Activated T-helper 1 cell treated with anti-CD3 and anti-CD28 coated beads, Interleukin-12 subunit alpha, Interleukin-12 subunit beta, Interleukin-2, Interleukin-4 antibody, amounts not matched to agents 30 ng/mL and 10 ng/mL and 1 ng/mL, durations not matched to agents 14 hours and 24 hours and 36 hours (primary cell): ENCODE data around the gene CAB39. TPM values are rescaled to one million over a fixed set of nuclear protein-coding genes. Genes with fewer than 3 reads are reported as not detected.

ENCODE experiments used
- DNase-seq: peaks from one replicate; pipeline ENCODE4 v3.0.0; 2021; ENCODE audit warnings: low spot score
- H3K27ac Mint-ChIP-seq: one replicate; pipeline ENCODE4 v1.8.0; 2021; ENCODE audit warnings: mild to moderate bottlenecking, mixed read lengths
- H3K27me3 Mint-ChIP-seq: one replicate; pipeline ENCODE4 v1.8.0; 2022; ENCODE audit warnings: mild to moderate bottlenecking, moderate library complexity, mixed read lengths; ENCODE audit not compliant: insufficient read depth
- H3K36me3 Mint-ChIP-seq: one replicate; pipeline ENCODE4 v1.8.0; 2021; ENCODE audit warnings: low read depth, mixed read lengths
- H3K4me1 Mint-ChIP-seq: one replicate; pipeline ENCODE4 v1.8.0; 2021; ENCODE audit warnings: low read depth, mixed read lengths
- H3K4me3 Mint-ChIP-seq: one replicate; pipeline ENCODE4 v1.8.0; 2021; ENCODE audit warnings: mild to moderate bottlenecking, moderate library complexity, mixed read lengths
- H3K9me3 Mint-ChIP-seq: one replicate; pipeline ENCODE4 v1.8.0; 2021; ENCODE audit warnings: mixed read lengths
- intact Hi-C: fragments of 100-400 bp; cut with micrococcal nuclease; formaldehyde crosslinking; loops from one replicate; pipeline ENCODE4 v1.15.1; 2024
- total RNA-seq: library from RNA; stranded (reverse); gene quantifications from 2 replicates; pipeline ENCODE4 v1.2.3, GENCODE V29; 2022

Gene CAB39
- total RNA-seq, 1 donor from 2014 or later: 168 TPM

DNA sequence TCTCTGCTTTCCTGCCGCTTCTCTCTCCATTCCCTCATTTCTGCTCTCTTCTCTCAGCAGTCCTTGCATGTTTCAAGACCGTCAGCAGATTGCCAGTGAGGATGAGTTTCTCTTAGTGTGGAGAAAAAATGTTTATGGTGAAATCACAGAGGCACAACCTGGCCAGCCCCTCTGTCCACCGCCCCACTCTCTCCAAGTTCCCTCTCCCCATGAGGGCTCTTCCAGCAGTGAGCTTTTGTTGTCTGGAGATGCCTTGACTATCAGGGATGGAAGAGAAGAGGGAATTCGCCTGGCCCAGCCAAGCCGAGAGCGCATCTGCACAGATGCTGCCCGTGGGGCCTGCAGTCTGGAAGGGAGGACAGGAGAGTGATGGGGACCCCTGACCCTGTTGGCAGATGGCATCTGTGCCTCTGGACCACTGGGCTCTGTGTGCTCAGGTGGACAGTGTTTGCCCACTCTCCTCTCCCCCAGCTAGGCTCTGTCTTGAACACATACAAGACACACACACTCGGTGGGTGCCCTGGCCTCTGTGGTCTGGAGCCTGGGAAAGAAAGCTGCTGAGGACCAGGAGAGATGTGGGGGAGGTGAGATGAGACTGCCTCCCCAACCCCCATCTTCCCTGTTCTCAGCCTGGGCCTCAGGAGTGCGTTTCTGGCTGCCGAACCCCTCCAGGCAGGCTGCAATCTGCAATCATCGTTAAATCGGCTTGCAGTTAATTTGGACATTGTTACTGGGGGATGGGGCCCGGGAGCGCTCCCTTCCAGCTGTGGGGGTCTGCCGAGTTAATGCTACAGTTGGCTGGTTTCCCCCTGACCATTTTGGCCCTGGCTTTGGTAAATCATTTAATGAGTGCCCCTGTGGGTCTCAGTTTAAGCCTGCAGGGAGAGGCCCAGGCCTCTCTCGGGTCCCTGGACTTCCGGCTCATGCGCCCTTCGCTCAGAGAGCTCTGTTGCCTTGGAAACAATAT, 156.6 kb downstream of the CAB39 start:
- H3K9me3 Mint-ChIP-seq: no peaks in the 10 kb centered on the region
- H3K27ac Mint-ChIP-seq: no peak overlapping the region
- no peak for DNase-seq
- H3K27me3 Mint-ChIP-seq: peaks cover 28% of the 10 kb centered on the region
- peaks cover 12% of the 10 kb centered on the region for H3K4me1 Mint-ChIP-seq
- H3K4me3 Mint-ChIP-seq: no peak overlapping the region
- no peaks in the 10 kb centered on the region for H3K36me3 Mint-ChIP-seq
- intact Hi-C loops: no loop called here

DNA sequence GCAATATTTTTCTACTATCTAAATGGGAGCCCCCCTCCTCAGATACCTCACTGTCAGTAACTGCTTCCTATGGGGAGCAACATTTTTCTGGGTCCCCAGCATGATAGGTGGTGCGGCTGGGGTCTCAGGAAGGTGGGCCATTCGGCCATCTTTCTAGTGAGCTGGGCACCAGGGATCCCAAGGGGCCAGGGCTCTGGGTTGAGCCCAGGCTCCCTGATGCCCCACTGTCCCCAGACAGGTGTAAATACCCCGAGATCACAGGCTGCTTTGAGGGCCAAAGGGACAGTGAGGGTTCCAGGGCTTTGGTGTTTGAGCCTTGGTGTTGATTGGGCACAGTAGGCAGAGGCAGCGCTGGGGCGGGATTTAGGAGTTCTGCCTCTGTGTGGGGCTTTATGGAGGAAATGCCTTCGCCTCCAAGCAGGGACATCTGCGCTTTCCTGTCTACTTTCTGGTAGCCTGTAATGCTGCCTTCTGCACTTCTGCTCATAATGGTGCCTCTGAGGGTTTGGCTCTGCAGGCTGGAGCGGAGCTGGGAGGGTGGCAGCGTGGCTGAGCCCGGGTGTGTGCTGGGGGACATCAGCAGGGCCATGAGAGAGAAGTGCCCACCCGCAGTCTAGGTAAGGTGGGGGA, 157.4 kb downstream of the CAB39 start:
- no peaks in the 10 kb centered on the region for H3K36me3 Mint-ChIP-seq
- no peak overlapping the region for H3K27ac Mint-ChIP-seq
- H3K4me3 Mint-ChIP-seq: no peak overlapping the region
- peaks cover 8% of the 10 kb centered on the region for H3K4me1 Mint-ChIP-seq
- intact Hi-C loops: no loop called here
- H3K27me3 Mint-ChIP-seq: peaks cover 23% of the 10 kb centered on the region
- DNase-seq: no peak
- H3K9me3 Mint-ChIP-seq: no peaks in the 10 kb centered on the region

Other genes starting within 250 kb of the CAB39 start
- 4.2 and 5.2 TPM in 2 replicates for gene ITM2C, start 152.1 kb downstream of the CAB39 start, total RNA-seq
- gene GPR55, start 212.4 kb downstream of the CAB39 start, total RNA-seq: 0.13 and 0.29 TPM in 2 replicates